ENCODE measurements around the gene HCFC1R1. TPM values are rescaled to one million over a fixed set of nuclear protein-coding genes. Genes with fewer than 3 reads are reported as not detected.

HCFC1R1 gene
- total RNA-seq, 1 donor from 2014 or later = 1.6 TPM

DNA sequence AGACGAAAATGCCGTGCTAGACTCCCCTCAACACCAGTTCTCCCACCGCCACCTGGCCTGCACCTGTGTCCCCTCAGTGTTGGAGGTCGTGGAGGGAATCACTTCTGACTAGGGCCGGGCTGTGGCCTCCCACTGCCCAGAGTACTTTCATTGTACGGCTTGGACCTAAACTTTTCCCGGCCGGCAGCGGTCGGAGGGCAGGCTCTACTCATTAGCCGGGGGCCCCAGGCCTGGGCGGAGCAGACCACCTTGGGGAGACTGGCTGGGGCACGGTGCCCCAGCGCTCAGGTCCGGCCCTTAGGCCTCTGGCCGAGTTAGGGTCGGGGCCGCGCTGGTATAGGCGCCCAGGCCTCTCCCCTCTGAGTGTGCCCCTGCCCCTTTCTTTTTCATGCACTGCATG, 6.4 kb downstream of the HCFC1R1 start:
- Histone ChIP-seq H3K79me2 (ENCODE audit: low read depth) (peaks cover 22% of the 10 kb centered on the region), H4K20me1 (ENCODE audit: low read depth) (peaks cover 58% of the 10 kb centered on the region), H3K4me1 (peaks cover 18% of the 10 kb centered on the region), H2AFZ (replicated peaks) (no peak overlapping the region), H3K4me2 (peak overlapping the region; percentile 89), H3K9me3 (ENCODE audit: low read depth) (no peaks in the 10 kb centered on the region), H3K9ac (peak overlapping the region; percentile 30), H3K36me3 (no peaks in the 10 kb centered on the region), H3K27ac (no peak overlapping the region), H3K4me3 (peak overlapping the region; percentile 91), H3K27me3 (peaks cover 47% of the 10 kb centered on the region), H3F3A (ENCODE audit: low read depth) (peaks cover 59% of the 10 kb centered on the region)
- Mint-ChIP-seq H3K9me3 (no peaks in the 10 kb centered on the region), H3K36me3 (peaks cover 2% of the 10 kb centered on the region), H3K4me1 (peaks cover 46% of the 10 kb centered on the region), H3K27me3 (ENCODE audit: insufficient read depth, low read depth) (peaks cover 34% of the 10 kb centered on the region), H3K4me3 (peak overlapping the region; percentile 75), H3K27ac (no peak overlapping the region)
- TF ChIP-seq, protein P1, sequence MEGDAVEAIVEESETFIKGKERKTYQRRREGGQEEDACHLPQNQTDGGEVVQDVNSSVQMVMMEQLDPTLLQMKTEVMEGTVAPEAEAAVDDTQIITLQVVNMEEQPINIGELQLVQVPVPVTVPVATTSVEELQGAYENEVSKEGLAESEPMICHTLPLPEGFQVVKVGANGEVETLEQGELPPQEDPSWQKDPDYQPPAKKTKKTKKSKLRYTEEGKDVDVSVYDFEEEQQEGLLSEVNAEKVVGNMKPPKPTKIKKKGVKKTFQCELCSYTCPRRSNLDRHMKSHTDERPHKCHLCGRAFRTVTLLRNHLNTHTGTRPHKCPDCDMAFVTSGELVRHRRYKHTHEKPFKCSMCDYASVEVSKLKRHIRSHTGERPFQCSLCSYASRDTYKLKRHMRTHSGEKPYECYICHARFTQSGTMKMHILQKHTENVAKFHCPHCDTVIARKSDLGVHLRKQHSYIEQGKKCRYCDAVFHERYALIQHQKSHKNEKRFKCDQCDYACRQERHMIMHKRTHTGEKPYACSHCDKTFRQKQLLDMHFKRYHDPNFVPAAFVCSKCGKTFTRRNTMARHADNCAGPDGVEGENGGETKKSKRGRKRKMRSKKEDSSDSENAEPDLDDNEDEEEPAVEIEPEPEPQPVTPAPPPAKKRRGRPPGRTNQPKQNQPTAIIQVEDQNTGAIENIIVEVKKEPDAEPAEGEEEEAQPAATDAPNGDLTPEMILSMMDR (IDR thresholded peaks at IDR 0.05) = no peak
- TF ChIP-seq EZH2 (IDR thresholded peaks at IDR 0.05) (no peak), EZH2phosphoT487 (IDR thresholded peaks at IDR 0.05) (no peak)
- peak; percentile 58 for DNase-seq (ENCODE audit: low spot score)

DNA sequence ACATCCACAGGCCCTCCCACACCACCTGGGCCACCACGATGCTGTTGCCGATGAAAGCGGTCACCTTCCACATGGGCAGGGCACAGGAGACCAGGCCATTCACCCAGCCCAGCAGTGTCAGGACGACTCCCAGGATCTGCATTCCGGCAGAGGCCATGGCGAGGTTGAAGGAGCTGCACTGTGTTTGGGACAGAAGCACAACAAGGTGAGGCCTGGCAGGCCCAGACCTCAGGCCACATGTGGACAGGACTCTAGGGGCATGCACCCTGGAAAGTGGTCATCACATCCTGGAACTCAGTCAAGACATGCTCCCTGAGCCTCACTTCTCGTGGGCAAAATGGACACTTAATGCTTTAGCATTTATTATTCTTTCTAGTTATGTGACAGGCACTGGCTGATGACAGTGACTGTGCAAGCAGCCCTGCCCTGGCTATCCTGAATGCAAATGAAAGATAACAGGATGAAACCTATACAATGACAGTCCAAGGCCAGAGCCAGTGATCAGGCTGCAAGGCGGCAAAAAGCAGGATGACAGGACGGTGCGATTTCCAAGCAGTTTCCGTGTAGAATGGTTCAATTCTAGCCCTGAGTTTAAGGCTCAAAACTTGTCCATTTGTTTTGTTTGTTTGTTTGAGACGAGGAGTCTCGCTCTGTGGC, 7.7 kb downstream of the HCFC1R1 start:
- Histone ChIP-seq H3K27ac (no peak overlapping the region), H3K9me3 (ENCODE audit: low read depth) (no peaks in the 10 kb centered on the region), H4K20me1 (ENCODE audit: low read depth) (peaks cover 48% of the 10 kb centered on the region), H3F3A (ENCODE audit: low read depth) (peaks cover 45% of the 10 kb centered on the region), H3K9ac (no peak overlapping the region), H3K79me2 (ENCODE audit: low read depth) (peaks cover 22% of the 10 kb centered on the region), H3K27me3 (peaks cover 59% of the 10 kb centered on the region), H3K4me3 (no peak overlapping the region), H3K4me1 (peaks cover 16% of the 10 kb centered on the region), H3K36me3 (no peaks in the 10 kb centered on the region), H3K4me2 (no peak overlapping the region), H2AFZ (replicated peaks) (no peak overlapping the region)
- Mint-ChIP-seq H3K27ac (no peak overlapping the region), H3K4me3 (peak overlapping the region; percentile 75), H3K36me3 (peaks cover 2% of the 10 kb centered on the region), H3K9me3 (no peaks in the 10 kb centered on the region), H3K4me1 (peaks cover 38% of the 10 kb centered on the region), H3K27me3 (ENCODE audit: insufficient read depth, low read depth) (peaks cover 34% of the 10 kb centered on the region)
- DNase-seq (ENCODE audit: low spot score) = no peak
- TF ChIP-seq EZH2phosphoT487 (IDR thresholded peaks at IDR 0.05) (no peak), EZH2 (IDR thresholded peaks at IDR 0.05) (no peak)
- TF ChIP-seq, protein P1 (IDR thresholded peaks at IDR 0.05) = no peak

DNA sequence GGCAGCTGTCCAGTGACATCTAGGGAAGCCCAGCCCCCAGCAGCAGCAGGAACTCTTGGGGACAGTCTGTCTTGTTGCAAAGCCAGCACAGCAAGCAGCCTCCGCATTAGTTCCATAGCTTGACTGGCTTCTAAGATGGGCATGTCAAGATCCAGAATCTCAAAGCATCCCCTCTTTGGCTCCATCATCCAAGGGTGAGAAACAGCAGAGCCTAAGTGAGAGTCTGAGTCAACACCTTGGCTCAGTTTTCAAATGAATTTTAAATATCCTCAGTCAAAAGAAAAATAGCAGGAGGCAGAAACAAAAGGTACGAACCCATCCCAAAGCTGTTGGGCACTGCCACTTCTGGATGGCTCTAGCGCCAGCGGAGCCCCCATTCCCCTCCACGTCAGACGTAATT, 8.8 kb downstream of the HCFC1R1 start:
- Histone ChIP-seq H3K4me2 (no peak overlapping the region), H3K4me1 (peaks cover 19% of the 10 kb centered on the region), H3F3A (ENCODE audit: low read depth) (peaks cover 44% of the 10 kb centered on the region), H3K79me2 (ENCODE audit: low read depth) (peaks cover 22% of the 10 kb centered on the region), H4K20me1 (ENCODE audit: low read depth) (peaks cover 41% of the 10 kb centered on the region), H3K9me3 (ENCODE audit: low read depth) (no peaks in the 10 kb centered on the region), H3K9ac (no peak overlapping the region), H2AFZ (replicated peaks) (no peak overlapping the region), H3K27ac (no peak overlapping the region), H3K36me3 (no peaks in the 10 kb centered on the region), H3K4me3 (no peak overlapping the region), H3K27me3 (peaks cover 53% of the 10 kb centered on the region)
- peaks cover 33% of the 10 kb centered on the region for H3K27me3 Mint-ChIP-seq (ENCODE audit: insufficient read depth, low read depth)
- DNase-seq (ENCODE audit: low spot score) = no peak
- H3K4me3 Mint-ChIP-seq = no peak overlapping the region
- peaks cover 2% of the 10 kb centered on the region for H3K36me3 Mint-ChIP-seq
- TF ChIP-seq, protein P1 (IDR thresholded peaks at IDR 0.05) = no peak
- TF ChIP-seq EZH2phosphoT487 (IDR thresholded peaks at IDR 0.05) (no peak), EZH2 (IDR thresholded peaks at IDR 0.05) (no peak)
- no peaks in the 10 kb centered on the region for H3K9me3 Mint-ChIP-seq
- peaks cover 38% of the 10 kb centered on the region for H3K4me1 Mint-ChIP-seq
- no peak overlapping the region for H3K27ac Mint-ChIP-seq
